Measurements from ENCODE around the gene GTF2F2. TPM values are rescaled to one million over a fixed set of nuclear protein-coding genes. Genes with fewer than 3 reads are reported as not detected.

Gene GTF2F2
- polyA plus RNA-seq, 1 experiment: 44.3 TPM

GRCh38 chr13:45303866-45304265, 183.6 kb downstream of the GTF2F2 start:
- no peak for DNase-seq (ENCODE audit: low read depth, low spot score)
- CTCF ChIA-PET: interaction anchor here (0.6 to 2.2 kb wide), 3 partner anchors 22 to 820 kb away, joined by 3 to 13 read pairs (median 4); no protein-coding TSS in a partner anchor
- no peak overlapping the region for H3K4me3 ChIP-seq (ENCODE audit: low read depth, low read length)
- no peaks in the 10 kb centered on the region for H3K27me3 ChIP-seq (ENCODE audit: control insufficient read depth, insufficient read depth, low read length)
- H3K27ac ChIP-seq (ENCODE audit: low read depth, low read length): no peak overlapping the region
- no peaks in the 10 kb centered on the region for H3K9me3 ChIP-seq (ENCODE audit: control insufficient read depth, insufficient read depth, low read length)
- POLR2A ChIA-PET: interaction anchor here (0.5 kb wide), 1 partner anchor 12 kb away, joined by 3 read pairs; no protein-coding TSS in a partner anchor
- TF ChIP-seq CTCF (IDR thresholded peaks at IDR 0.05; ENCODE audit: low read depth, low read length): no peak

DNA sequence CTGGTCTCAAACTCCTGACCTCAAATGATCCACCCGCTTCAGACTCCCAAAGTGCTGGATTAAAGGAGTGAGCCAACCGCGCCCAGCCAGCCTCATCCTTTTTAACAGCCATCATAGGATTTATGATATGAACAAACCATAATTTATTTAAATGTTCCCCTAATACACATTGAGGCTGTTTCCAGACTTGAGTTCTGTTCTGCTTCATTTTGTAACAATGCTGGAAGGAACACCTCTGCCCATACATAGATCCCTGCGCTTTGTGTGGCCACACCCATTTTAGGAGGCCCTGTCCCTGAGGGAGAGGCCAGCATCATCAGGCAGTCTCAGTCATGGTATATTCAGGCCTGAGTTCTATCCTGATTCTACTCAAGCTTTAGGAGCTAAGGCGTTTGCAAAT, 184.8 kb downstream of the GTF2F2 start:
- ChIA-PET POLR2A (no interaction called here), CTCF (no interaction called here)
- Histone ChIP-seq H3K4me3 (ENCODE audit: low read depth, low read length) (no peak overlapping the region), H3K9me3 (ENCODE audit: control insufficient read depth, insufficient read depth, low read length) (no peaks in the 10 kb centered on the region), H3K27me3 (ENCODE audit: control insufficient read depth, insufficient read depth, low read length) (no peaks in the 10 kb centered on the region), H3K27ac (ENCODE audit: low read depth, low read length) (no peak overlapping the region)
- TF ChIP-seq CTCF (IDR thresholded peaks at IDR 0.05; ENCODE audit: low read depth, low read length): no peak
- DNase-seq (ENCODE audit: low read depth, low spot score): no peak

DNA sequence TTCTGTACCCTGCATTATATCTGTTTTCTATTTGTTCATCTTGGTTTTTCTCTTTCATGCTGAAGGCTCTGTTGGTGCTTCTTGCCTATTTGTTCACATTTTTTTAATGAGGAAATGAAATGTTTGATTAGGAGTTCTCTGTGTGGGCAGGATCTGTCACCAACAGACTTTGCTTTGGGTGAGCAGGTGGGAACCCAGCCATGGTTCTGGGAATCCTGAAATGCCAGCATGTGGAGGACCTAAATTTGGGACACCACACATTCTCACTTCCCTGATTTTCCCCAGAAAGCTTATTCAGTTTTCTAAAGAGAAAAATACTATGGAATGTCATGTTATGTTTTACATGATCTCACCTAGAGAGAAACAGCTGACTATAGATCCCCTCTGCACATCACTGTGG, 186.7 kb downstream of the GTF2F2 start:
- H3K4me3 ChIP-seq (ENCODE audit: low read depth, low read length): no peak overlapping the region
- no peaks in the 10 kb centered on the region for H3K9me3 ChIP-seq (ENCODE audit: control insufficient read depth, insufficient read depth, low read length)
- TF ChIP-seq CTCF (IDR thresholded peaks at IDR 0.05; ENCODE audit: low read depth, low read length): no peak
- ChIA-PET POLR2A (interaction anchor here (0.5 kb wide), 1 partner anchor 592 kb away, joined by 3 read pairs; no protein-coding TSS in a partner anchor), CTCF (interaction anchor here (0.9 to 5.0 kb wide), 5 partner anchors 15 to 336 kb away, joined by 3 to 74 read pairs (median 3); no protein-coding TSS in a partner anchor)
- H3K27me3 ChIP-seq (ENCODE audit: control insufficient read depth, insufficient read depth, low read length): no peaks in the 10 kb centered on the region
- H3K27ac ChIP-seq (ENCODE audit: low read depth, low read length): no peak overlapping the region
- DNase-seq (ENCODE audit: low read depth, low spot score): no peak

- Histone ChIP-seq H3K27ac (ENCODE audit: low read depth, low read length) (no peak overlapping the region), H3K4me3 (ENCODE audit: low read depth, low read length) (no peak overlapping the region), H3K27me3 (ENCODE audit: control insufficient read depth, insufficient read depth, low read length) (no peaks in the 10 kb centered on the region), H3K9me3 (ENCODE audit: control insufficient read depth, insufficient read depth, low read length) (no peaks in the 10 kb centered on the region)
- ChIA-PET POLR2A (interaction anchor here (0.6 kb wide), 1 partner anchor 29 kb away, joined by 4 read pairs; no protein-coding TSS in a partner anchor), CTCF (interaction anchor here (0.7 to 5.0 kb wide), 7 partner anchors 16 to 337 kb away, joined by 3 to 74 read pairs (median 7); no protein-coding TSS in a partner anchor)
- no peak for DNase-seq (ENCODE audit: low read depth, low spot score)
- no peak for TF ChIP-seq CTCF (IDR thresholded peaks at IDR 0.05; ENCODE audit: low read depth, low read length)
Observed at GRCh38 chr13:45310341-45311131, 190.2 kb downstream of the GTF2F2 start.

GRCh38 chr13:45314822-45315221, 194.5 kb downstream of the GTF2F2 start:
- Histone ChIP-seq H3K27me3 (ENCODE audit: control insufficient read depth, insufficient read depth, low read length) (no peaks in the 10 kb centered on the region), H3K27ac (ENCODE audit: low read depth, low read length) (no peak overlapping the region), H3K4me3 (ENCODE audit: low read depth, low read length) (no peak overlapping the region), H3K9me3 (ENCODE audit: control insufficient read depth, insufficient read depth, low read length) (no peaks in the 10 kb centered on the region)
- ChIA-PET POLR2A (interaction anchor here (0.5 to 0.6 kb wide), 2 partner anchors 12 to 202 kb away, joined by 3 to 5 read pairs; no protein-coding TSS in a partner anchor), CTCF (interaction anchor here (0.8 kb wide), 1 partner anchor 281 kb away, joined by 3 read pairs; no protein-coding TSS in a partner anchor)
- no peak for TF ChIP-seq CTCF (IDR thresholded peaks at IDR 0.05; ENCODE audit: low read depth, low read length)
- DNase-seq (ENCODE audit: low read depth, low spot score): no peak
